ENCODE results near the gene SPDL1. TPM values are rescaled to one million over a fixed set of nuclear protein-coding genes. Genes with fewer than 3 reads are reported as not detected.

Gene SPDL1
- total RNA-seq, 1 experiment from 2014 or later, result 60.0 TPM

GRCh38 chr5:169653091-169653490 is 69.5 kb downstream of the SPDL1 start:
- CTCF ChIA-PET, result no interaction called here
- intact Hi-C loops (cut with micrococcal nuclease; ENCODE audit: unreplicated experiment), result no loop called here

More at GRCh38 chr5:169653091-169653490, 69.5 kb downstream of the SPDL1 start:
- no peaks in the 10 kb centered on the region for H3K4me1 ChIP-seq
- POLR2A ChIA-PET, result no interaction called here
- peaks cover 14% of the 10 kb centered on the region for H3K27me3 Mint-ChIP-seq (ENCODE audit: insufficient read depth, unreplicated experiment)
- no peaks in the 10 kb centered on the region for H3K9me3 Mint-ChIP-seq (ENCODE audit: unreplicated experiment)
- no peaks in the 10 kb centered on the region for H3K9me3 ChIP-seq
- H3K4me3 ChIP-seq (ENCODE audit: low read depth, low read length), result no peak overlapping the region
- no peak overlapping the region for H3K4me3 Mint-ChIP-seq (ENCODE audit: unreplicated experiment)
- no peaks in the 10 kb centered on the region for H3K4me1 Mint-ChIP-seq (ENCODE audit: low read depth, unreplicated experiment)
- no peaks in the 10 kb centered on the region for H3K36me3 ChIP-seq (ENCODE audit: control insufficient read depth, insufficient read depth, low read length)
- H3K27ac Mint-ChIP-seq (ENCODE audit: unreplicated experiment), result no peak overlapping the region
- no TSS peak for BruUV-seq (replicated peaks)
- no peaks in the 10 kb centered on the region for H3K27me3 ChIP-seq (replicated peaks; ENCODE audit: control insufficient read depth, insufficient read depth, low read length)
- DNase-seq, result no peak
- TF ChIP-seq CTCF (IDR thresholded peaks at IDR 0.05; ENCODE audit: insufficient read depth in 1 of 2, low read depth in 1 of 2, low read length in 1 of 2, severe bottlenecking in 1 of 2, unreplicated experiment in 1 of 2), result no peak
- H3K36me3 Mint-ChIP-seq (ENCODE audit: insufficient read depth, unreplicated experiment), result no peaks in the 10 kb centered on the region

Other genes starting within 250 kb of the SPDL1 start
- gene DOCK2, start 53.5 kb downstream of the SPDL1 start, total RNA-seq (2022), result 0.09 TPM in 1 of 2 replicates, not detected in the other